Germinal center (tissue), 1 donor: ENCODE results near the gene PHYHD1.

ENCODE experiments used
- DNase-seq: peaks from one replicate; pipeline ENCODE4 v3.0.0; 2012; ENCODE audit warnings: mixed read lengths, low spot score

The PHYHD1 gene

GRCh38 chr9:128901822-128902221 lies 19.0 kb upstream of the PHYHD1 start:
- no peak for DNase-seq

- DNase-seq, result peak; percentile 46
These were observed 18.3 kb upstream of the PHYHD1 start for GRCh38 chr9:128902351-128903078.

GRCh38 chr9:128903079-128903461 lies 17.7 kb upstream of the PHYHD1 start:
- DNase-seq, result no peak

DNA sequence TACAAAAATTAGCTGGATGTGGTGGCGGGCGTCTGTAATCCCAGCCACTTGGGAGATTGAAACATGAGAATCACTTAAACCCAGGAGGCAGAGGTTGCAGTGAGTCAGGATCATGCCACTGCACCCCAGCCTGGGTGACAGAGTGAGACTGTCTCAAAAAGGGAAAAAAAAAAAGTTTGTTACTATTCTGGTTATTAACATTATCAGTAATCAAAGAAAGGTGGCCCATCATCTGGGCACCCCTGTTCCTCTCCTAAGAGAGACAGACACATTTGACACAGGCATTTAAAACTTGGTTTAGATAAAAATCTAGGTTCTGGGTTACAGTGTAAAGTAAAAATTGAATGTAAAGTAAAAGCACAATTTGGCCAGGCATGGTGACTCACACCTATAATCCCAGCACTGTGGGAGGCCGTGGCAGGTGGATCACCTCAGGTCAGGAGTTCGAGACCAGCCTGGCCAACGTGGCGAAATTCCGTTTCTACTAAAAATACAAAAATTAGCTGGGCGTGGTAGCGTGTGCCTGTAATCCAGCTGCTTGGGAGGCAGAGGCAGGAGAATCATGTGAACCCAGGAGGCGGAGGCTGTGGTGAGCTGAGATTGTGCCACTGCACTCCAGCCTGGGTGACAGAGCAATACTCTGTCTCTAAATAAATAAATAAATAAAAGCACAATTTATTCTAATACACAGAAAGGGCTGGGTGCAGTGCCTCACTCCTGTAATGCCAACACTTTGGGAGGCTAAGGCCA lies 16.7 kb upstream of the PHYHD1 start:
- no peak for DNase-seq

- no peak for DNase-seq
These were observed 14.8 kb upstream of the PHYHD1 start for GRCh38 chr9:128905964-128906363.

DNA sequence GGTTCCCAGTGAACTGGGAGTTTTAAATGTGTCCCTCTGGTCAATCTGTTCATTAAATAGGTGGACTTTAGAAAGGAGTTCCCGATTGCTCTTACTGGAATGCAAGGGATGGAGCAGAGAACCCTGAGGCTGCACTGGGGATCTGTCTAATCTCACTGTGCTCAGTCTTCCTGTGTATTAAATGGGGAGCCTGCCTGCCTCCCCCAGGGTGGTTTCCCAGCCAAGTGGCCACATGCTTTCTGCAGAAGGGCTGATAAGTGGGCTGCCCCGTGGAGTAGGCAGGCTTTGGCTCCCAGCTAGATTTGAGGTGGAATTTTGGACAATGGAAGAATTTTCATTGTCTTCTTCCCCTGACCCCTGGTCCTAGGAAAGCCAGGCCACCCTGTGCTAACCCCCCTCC lies 14.0 kb upstream of the PHYHD1 start:
- DNase-seq, result no peak

DNA sequence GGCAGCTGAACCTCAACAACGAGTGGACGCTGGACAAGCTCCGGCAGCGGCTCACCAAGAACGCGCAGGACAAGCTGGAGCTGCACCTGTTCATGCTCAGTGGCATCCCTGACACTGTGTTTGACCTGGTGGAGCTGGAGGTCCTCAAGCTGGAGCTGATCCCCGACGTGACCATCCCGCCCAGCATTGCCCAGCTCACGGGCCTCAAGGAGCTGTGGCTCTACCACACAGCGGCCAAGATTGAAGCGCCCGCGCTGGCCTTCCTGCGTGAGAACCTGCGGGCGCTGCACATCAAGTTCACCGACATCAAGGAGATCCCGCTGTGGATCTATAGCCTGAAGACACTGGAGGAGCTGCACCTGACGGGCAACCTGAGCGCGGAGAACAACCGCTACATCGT lies 12.4 kb upstream of the PHYHD1 start:
- no peak for DNase-seq

DNA sequence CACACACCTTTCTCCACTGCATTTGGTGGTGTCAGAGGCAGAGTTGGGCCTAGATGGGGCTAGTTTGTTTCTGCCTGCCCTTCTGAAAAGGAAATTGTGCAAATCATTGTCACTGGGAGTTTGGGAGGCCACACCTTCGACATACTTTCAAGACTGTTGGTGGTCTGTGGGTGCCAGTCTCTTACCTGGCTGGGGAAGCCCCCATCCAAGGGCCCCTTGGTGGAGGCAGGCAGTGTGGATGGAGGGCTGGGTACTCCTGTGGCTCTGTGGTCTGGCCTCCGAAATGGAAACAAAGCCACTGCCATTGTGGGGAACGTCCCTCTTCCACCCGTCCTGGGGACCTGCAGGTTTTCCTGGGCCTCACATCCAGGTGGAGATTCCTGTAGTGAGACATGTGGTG lies 10.9 kb upstream of the PHYHD1 start:
- no peak for DNase-seq

DNA sequence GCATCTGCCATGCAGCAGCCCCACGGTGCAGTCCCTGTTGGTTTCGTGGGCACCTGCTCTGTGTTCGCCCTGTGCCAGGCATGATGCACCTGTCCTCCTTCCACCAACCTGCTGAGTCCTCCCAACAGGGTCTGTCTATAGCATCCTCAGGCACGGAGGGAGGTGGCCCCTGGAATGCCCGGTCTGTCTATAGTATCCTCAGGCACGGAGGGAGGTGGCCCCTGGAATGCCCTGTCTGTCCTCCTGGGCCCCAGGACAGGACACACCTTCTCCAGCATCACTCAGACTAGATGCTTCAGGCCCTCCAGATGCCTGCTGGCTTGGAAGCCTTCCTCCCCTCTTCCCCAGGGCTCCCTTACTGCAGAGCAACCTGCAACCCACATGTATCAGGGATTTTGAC lies 9.9 kb upstream of the PHYHD1 start:
- no peak for DNase-seq

DNA sequence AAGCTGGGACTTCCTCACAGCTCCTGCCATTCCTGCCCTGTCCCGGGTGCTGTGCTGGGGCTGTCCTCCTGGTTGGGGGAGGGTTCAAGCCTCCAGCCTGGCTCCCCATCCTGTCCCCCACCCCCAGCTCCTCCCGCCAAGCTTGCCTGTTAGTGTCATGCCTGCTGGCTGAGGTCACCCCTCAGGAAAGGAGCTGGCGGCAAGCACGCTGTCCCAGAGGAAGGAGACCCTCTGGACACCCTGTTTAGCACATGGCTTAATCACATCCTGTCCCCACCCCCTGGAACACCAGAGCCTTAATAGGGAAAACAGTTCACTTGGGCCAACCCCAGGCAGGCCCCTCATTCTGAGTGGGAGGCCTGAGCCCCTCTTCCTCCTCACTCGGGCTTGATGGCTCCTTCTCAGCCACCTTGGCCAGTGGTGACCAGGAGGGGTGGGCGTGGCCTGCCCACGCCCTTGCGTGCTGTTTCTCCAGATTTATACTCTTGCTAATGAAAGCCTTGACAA lies 9.2 kb upstream of the PHYHD1 start:
- no peak for DNase-seq

- DNase-seq, result no peak
These were observed 8.4 kb upstream of the PHYHD1 start for GRCh38 chr9:128912270-128912853.

- no peak for DNase-seq
These were observed 7.5 kb upstream of the PHYHD1 start for GRCh38 chr9:128913048-128913900.

GRCh38 chr9:128913995-128914772 lies 6.6 kb upstream of the PHYHD1 start:
- no peak for DNase-seq

GRCh38 chr9:128916204-128916603 lies 4.6 kb upstream of the PHYHD1 start:
- no peak for DNase-seq

DNA sequence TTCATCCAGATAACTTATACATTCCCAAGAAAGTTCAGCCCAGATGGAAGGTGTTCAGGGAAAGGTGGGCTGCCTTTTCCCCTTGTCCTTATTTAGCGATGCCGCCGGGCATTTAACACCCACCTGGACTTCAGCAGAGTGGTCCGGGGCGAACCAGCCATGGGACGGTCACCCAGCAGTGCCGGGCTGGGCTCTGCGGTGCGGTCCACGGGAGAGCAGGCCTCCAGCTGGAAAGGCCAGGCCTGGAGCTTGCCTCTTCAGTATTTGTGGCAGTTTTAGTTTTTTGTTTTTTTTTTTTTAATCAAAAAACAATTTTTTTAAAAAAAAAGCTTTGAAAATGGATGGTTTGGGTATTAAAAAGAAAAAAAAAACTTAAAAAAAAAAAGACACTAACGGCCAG lies 4.0 kb upstream of the PHYHD1 start:
- no peak for DNase-seq

- DNase-seq, result no peak
These were observed 3.5 kb upstream of the PHYHD1 start for GRCh38 chr9:128917151-128917849.

DNA sequence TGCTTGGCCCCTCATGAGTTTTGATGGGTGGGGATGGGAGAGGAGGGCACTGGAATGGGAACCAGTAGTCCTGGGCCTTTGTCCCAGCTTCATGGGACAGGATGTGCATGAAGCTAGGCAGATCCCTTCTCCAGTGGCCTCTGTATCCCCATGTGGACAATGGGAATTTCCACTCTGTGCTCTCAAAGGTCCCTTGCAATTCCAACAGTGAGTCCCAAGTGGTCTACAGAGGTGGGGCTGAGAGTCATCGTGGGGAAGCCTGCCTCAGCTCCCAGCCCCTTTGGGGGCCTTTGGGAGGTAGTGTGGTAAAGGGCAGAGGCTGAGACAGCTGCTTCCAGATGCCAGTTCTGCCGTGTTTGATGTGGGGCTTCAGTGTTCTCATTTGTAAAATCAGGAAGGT lies 1.9 kb upstream of the PHYHD1 start:
- no peak for DNase-seq

DNA sequence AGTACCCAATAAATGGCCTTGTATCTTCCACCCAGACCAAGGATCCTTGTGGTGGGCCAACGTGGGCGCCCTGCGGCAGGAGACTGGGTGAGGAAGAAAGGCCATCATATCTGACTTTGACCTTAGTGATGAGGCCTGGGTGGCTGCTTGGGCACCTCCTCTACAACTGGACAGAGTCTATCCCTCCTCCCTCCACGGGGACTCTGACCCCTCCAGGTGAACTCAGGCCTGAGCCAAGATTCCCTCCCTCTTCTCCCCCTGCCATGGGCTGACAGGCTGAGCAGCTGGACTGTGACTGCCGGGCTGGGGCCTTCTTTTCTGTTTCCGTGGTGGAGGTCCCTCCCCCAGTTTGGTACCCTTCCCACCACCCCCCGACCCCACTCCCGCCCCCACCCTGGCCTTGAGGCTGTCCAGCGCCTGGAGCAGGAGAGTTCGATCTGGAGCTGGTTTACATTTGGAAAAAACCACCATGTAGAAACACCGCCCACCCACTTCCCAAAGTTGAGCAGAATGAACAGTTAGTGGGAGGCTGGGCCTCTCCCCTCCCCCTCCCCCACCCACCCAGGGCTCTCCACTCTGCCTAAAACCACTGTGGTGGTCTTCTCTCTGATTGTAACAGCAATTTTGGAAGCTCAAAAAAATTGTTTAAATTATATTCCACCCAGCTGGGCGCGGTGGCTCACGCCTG lies 1.2 kb upstream of the PHYHD1 start:
- DNase-seq, result no peak

DNA sequence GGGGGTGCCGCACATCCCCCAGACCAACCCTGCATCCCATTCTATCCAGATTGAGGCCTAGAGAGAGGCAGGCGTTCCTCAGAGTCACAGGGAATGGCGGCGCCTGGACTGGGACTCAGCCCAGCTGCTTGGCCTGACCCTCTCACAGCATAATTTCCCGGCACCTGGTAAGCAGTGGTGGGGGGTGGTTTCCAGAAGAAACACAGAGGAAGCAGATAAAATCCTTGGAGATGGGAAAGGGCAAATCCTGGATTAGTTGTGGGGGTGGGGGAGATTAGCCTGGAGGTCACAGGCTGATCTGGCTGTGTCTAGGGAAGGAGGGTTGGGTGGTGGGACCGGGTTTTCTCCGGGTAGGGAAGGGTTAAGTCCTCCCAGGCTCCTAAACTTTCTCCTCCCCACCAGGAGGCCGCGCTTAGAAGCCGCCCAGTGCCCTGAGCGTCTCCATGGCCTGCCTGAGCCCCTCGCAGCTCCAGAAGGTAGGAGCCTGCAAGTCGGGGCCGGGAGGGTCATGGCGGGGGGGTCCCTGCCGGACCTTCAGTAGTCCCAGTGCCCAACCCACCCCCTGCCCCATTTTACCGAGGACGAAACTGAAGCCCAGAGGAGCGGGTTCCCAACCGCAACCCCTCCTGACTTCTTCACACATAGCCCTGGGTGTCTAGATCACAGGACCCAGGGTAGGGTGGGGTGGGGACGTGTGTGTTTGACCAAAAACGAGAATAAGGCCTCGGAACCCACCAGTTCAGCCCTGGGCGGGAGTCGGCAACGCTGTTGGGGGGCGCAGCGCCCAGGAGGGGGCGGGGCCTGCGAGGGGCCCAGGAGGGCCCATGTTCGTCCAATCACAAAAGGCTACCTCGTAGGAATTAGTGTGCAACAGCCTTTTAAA lies 1.3 kb downstream of the PHYHD1 start:
- no peak for DNase-seq
